HEK293T (cell line): ENCODE measurements around the gene MYBPH.

Experiments used
- ARNT ChIP-seq: fragments of 450-650 bp; IDR thresholded peaks from 2 replicates; pipeline ENCODE4 v1.6.1; 2017; ENCODE audit warnings: mild to moderate bottlenecking
- BHLHE40 ChIP-seq: fragments of 450-650 bp; IDR thresholded peaks from 2 replicates; pipeline ENCODE4 v1.6.1; 2016; ENCODE audit warnings: mild to moderate bottlenecking, moderate library complexity, borderline replicate concordance
- ELF4 ChIP-seq: fragments of 450-650 bp; IDR thresholded peaks from 2 replicates; pipeline ENCODE4 v1.6.1; 2017; ENCODE audit warnings: antibody characterized with exemption
- FOXA1 ChIP-seq: fragments of 450-650 bp; IDR thresholded peaks from 2 replicates; pipeline ENCODE4 v1.6.1; 2016; ENCODE audit warnings: mild to moderate bottlenecking
- FOXK2 ChIP-seq: fragments of 450-650 bp; IDR thresholded peaks from 2 replicates; pipeline ENCODE4 v1.6.1; 2016; ENCODE audit warnings: mild to moderate bottlenecking
- FOXM1 ChIP-seq: fragments of 450-650 bp; IDR thresholded peaks from 2 replicates; pipeline ENCODE4 v1.6.1; 2017; ENCODE audit warnings: mild to moderate bottlenecking, borderline replicate concordance
- HDGF ChIP-seq: fragments of 450-650 bp; IDR thresholded peaks from 2 replicates; pipeline ENCODE4 v1.6.1; 2017; ENCODE audit warnings: antibody characterized with exemption, borderline replicate concordance
- L3MBTL2 ChIP-seq: fragments of 450-650 bp; conservative IDR thresholded peaks from 2 replicates; pipeline ENCODE4 v1.6.1; 2016; ENCODE audit warnings: mild to moderate bottlenecking
- LEF1 ChIP-seq: fragments of 450-650 bp; IDR thresholded peaks from 2 replicates; pipeline ENCODE4 v1.6.1; 2017; ENCODE audit warnings: mild to moderate bottlenecking, borderline replicate concordance
- NFRKB ChIP-seq: fragments of 450-650 bp; IDR thresholded peaks from 2 replicates; pipeline ENCODE4 v1.6.1; 2016; ENCODE audit warnings: mild to moderate bottlenecking, moderate library complexity
- SP1 ChIP-seq: fragments of 450-650 bp; IDR thresholded peaks from 2 replicates; pipeline ENCODE4 v1.6.1; 2017
- SUZ12 ChIP-seq: fragments of 450-650 bp; IDR thresholded peaks from 2 replicates; pipeline ENCODE4 v1.6.1; 2016; ENCODE audit warnings: mild to moderate bottlenecking
- ZNF384 ChIP-seq: fragments of 450-650 bp; IDR thresholded peaks from 2 replicates; pipeline ENCODE4 v1.6.1; 2016

DNA sequence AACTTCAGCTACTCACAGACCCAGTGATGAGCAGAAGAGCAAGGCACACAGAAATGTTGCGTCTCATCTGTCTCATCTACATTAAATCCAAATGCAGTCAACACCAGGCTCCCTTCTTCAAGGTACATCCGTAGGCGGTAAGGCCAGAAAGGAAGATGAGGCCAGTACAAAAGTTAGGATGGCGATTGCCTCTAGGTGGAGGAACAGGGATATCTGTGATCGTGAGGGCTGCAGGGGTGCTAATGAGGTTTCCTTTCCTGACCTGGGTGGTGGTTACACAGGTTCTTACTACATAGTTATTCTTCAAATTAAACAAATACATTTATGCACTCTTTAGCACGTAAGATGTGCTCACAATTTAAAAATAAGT lies 1.4 kb upstream of the MYBPH start:
- TF ChIP-seq ELF4 = no peak
- no peak for TF ChIP-seq FOXK2
- TF ChIP-seq FOXM1 = no peak
- no peak for TF ChIP-seq HDGF
- TF ChIP-seq SP1 = no peak
- TF ChIP-seq NFRKB = no peak
- no peak for TF ChIP-seq L3MBTL2
- no peak for TF ChIP-seq SUZ12
- no peak for TF ChIP-seq ZNF384
- TF ChIP-seq ARNT = no peak
- no peak for TF ChIP-seq LEF1
- TF ChIP-seq BHLHE40 = no peak
- TF ChIP-seq FOXA1 = no peak
